HEK293T (cell line): ENCODE results near the gene CFAP157.

Experiments used
- SUZ12 ChIP-seq: fragments of 450-650 bp; IDR thresholded peaks from 2 replicates; pipeline ENCODE4 v1.6.1; 2016; ENCODE audit warnings: mild to moderate bottlenecking
- TARDBP ChIP-seq: fragments of 450-650 bp; IDR thresholded peaks from 2 replicates; pipeline ENCODE4 v1.6.1; 2016

DNA sequence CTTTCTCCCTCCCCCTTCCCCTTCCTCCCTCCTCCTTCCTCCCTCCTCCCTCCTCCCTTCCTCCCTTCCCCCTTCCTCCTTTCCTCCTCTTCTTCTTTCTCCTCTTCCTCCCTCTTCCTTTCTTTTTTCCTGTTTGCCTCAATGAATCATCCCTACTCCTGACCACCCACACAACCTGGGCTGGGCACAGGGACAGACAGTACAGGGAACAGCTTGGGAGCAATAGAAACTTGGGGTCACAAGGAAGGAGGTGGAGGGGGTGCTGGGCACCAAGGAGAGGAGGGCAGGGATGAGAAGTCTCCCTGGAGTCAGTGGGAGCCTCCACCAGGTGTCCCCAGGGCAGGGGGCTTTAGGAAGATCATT is 14.1 kb downstream of the CFAP157 start:
- no peak for TF ChIP-seq SUZ12
- TF ChIP-seq TARDBP, result no peak
